ENCODE results near the gene POLD2. TPM values are rescaled to one million over a fixed set of nuclear protein-coding genes. Genes with fewer than 3 reads are reported as not detected.
"Not testable (repeated sequence)": the region's sequence is repeated elsewhere in the genome, so short reads cannot be mapped to it uniquely, and the experiment has no call there.

POLD2 gene
- 10 to 100 TPM; 45.2 to 48.3 TPM for total RNA-seq
- 43.6 TPM for polyA plus RNA-seq (2013, experiment 1 of 2)
- polyA plus RNA-seq (2013, experiment 2 of 2), result 43.3 TPM
- 21.2 to 303 (median 53.7) reads per million in 172 experiments for total RNA-seq

DNA sequence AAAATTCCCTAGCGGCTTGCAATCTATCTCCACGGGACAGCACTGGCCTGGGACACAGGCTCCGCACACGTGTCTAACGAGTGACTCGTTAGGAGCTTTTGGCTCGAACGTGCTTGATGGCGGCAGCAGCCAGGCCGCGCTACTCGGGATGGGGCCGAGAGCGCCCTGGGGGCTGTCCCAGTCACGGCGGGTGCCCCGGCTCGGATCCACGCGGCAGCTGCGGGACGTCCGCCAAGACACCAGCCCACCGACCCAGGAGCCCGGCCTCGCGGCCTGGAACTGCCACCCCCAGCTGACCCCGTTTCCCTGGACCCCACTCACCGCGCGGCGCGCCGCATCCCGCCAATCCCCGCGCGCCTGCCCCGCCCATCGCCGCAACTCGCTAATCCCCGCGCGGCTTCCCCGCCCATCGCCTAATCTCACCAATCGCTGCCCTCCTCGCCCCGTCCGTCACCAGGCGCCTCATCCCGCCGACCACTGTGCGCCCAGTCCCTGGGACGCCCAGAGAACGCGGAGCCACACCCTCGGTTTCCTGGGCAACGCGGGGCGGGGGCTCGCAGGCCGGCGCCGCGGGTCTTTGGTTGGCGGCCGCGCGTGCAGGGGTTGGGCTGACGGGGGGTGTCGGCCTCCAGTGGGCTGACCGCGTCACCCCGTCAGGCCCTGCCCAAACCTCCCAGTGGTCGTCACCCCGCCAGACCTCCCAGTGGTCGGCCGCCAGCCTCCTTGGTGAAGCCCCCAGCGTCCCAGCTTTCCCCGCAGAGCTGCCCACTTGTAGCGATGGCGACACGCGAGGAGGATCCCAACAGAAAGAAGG, at the start of gene POLD2:
POLD2 (minus strand) TSS at position 359 of the 814 bp plus-strand sequence. CDS start 1,495 bp downstream, outside the sequence.
- peak within 1 kb of the TSS; percentile 33 to 67 for H3K27ac ChIP-seq (ENCODE audit: low read depth in 1 of 2, low read length in 2 of 2)
- H3K27ac Mint-ChIP-seq, result peak within 1 kb of the TSS; percentile 65
- ATAC-seq (ENCODE audit: poor library complexity), result peak; percentile 98
- H3K4me3 ChIP-seq (ENCODE audit: low read length), result peak within 1 kb of the TSS; percentile 82
- no peaks in the 10 kb centered on the region for H3K9me3 Mint-ChIP-seq
- intact Hi-C loops (cut with DNase I, micrococcal nuclease), result loop anchor here (2.0 to 10.0 kb wide), 5 partner anchors 76 to 361 kb away; partner anchors contain the start of gene YKT6 (in 2 of the 2)
- TF ChIP-seq, protein P1, sequence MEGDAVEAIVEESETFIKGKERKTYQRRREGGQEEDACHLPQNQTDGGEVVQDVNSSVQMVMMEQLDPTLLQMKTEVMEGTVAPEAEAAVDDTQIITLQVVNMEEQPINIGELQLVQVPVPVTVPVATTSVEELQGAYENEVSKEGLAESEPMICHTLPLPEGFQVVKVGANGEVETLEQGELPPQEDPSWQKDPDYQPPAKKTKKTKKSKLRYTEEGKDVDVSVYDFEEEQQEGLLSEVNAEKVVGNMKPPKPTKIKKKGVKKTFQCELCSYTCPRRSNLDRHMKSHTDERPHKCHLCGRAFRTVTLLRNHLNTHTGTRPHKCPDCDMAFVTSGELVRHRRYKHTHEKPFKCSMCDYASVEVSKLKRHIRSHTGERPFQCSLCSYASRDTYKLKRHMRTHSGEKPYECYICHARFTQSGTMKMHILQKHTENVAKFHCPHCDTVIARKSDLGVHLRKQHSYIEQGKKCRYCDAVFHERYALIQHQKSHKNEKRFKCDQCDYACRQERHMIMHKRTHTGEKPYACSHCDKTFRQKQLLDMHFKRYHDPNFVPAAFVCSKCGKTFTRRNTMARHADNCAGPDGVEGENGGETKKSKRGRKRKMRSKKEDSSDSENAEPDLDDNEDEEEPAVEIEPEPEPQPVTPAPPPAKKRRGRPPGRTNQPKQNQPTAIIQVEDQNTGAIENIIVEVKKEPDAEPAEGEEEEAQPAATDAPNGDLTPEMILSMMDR (IDR thresholded peaks at IDR 0.05), result no peak
- DNase-seq, result peak; percentile 91 to 98 (median 97)
- POLR2A ChIA-PET, result interaction anchor here (0.6 to 2.5 kb wide), 11 partner anchors 7 to 904 kb away, joined by 3 to 15 read pairs (median 4); partner anchors contain the start of genes AEBP1, NUDCD3 and YKT6
- peak within 1 kb of the TSS; percentile 92 for H3K4me3 Mint-ChIP-seq
- no peaks in the 10 kb centered on the region for H3K9me3 ChIP-seq (ENCODE audit: control insufficient read depth in 1 of 2, insufficient read depth in 1 of 2, low read length in 2 of 2)
- peaks cover 27% of the 10 kb centered on the region for H3K4me1 ChIP-seq (ENCODE audit: insufficient read depth, low read length)
- H3K4me1 Mint-ChIP-seq (ENCODE audit: low read depth), result peaks cover 17% of the 10 kb centered on the region
- H3K36me3 ChIP-seq (ENCODE audit: insufficient read depth, low read length), result peaks cover 31% of the 10 kb centered on the region
- H3K27me3 Mint-ChIP-seq, result no peaks in the 10 kb centered on the region
- peaks cover 30% of the 10 kb centered on the region for H3K36me3 Mint-ChIP-seq (ENCODE audit: low read depth)
- no peaks in the 10 kb centered on the region for H3K27me3 ChIP-seq (ENCODE audit: control insufficient read depth in 1 of 2, insufficient read depth in 2 of 2, low read length in 2 of 2)
- CTCF ChIA-PET, result interaction anchor here (1.5 kb wide), 2 partner anchors 103 to 367 kb away, joined by 3 to 4 read pairs; no protein-coding TSS in a partner anchor

DNA sequence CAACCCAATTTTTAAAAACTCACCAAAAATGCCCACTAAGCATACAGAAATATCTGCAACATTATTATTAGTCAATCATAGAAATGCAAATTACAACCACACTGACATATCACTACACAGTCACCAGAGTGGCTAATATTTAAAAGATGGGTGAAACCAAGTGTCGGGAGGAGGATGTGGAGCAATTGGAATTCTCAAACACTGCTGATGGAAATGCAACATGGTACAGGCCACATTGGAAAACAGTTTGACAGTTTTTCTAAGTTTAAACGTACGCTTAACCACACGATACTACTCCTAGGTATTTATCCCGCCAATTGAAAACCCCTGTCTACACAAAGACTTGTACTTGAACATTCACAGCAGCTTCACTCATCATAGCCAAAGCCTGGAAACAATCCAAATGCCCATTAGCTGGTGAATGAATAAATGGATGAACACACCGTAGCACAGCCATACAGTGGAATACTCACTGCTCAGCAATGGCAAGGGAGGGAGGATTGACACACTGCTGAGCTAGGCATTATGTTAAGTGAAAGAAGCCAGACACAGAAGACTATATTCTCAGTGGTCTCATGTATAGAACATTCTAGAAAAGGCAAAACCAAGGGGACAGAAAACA, 49.6 kb upstream of the POLD2 start:
- Mint-ChIP-seq H3K36me3 (ENCODE audit: low read depth) (no peaks in the 10 kb centered on the region), H3K4me1 (ENCODE audit: low read depth) (peaks cover under 1% of the 10 kb centered on the region), H3K27me3 (peaks cover 26% of the 10 kb centered on the region), H3K9me3 (no peaks in the 10 kb centered on the region), H3K4me3 (no peak overlapping the region), H3K27ac (no peak overlapping the region)
- intact Hi-C loops (cut with DNase I, micrococcal nuclease), result no loop called here
- POLR2A ChIA-PET, result no interaction called here
- TF ChIP-seq, protein P1 (IDR thresholded peaks at IDR 0.05), result no peak
- H3K36me3 ChIP-seq (ENCODE audit: insufficient read depth, low read length), result no peaks in the 10 kb centered on the region
- CTCF ChIA-PET, result no interaction called here
- no peaks in the 10 kb centered on the region for H3K4me1 ChIP-seq (ENCODE audit: insufficient read depth, low read length)
- no peak overlapping the region for H3K4me3 ChIP-seq (ENCODE audit: low read length)
- no peak for ATAC-seq (ENCODE audit: poor library complexity)
- no peak overlapping the region for H3K27ac ChIP-seq (ENCODE audit: low read depth in 1 of 2, low read length in 2 of 2)
- H3K27me3 ChIP-seq (ENCODE audit: control insufficient read depth in 1 of 2, insufficient read depth in 2 of 2, low read length in 2 of 2), result peaks cover 2 to 7% of the 10 kb centered on the region in 2 experiments
- H3K9me3 ChIP-seq (ENCODE audit: control insufficient read depth in 1 of 2, insufficient read depth in 1 of 2, low read length in 2 of 2), result peaks cover 0 to 3% of the 10 kb centered on the region in 2 experiments
- DNase-seq, result no peak

DNA sequence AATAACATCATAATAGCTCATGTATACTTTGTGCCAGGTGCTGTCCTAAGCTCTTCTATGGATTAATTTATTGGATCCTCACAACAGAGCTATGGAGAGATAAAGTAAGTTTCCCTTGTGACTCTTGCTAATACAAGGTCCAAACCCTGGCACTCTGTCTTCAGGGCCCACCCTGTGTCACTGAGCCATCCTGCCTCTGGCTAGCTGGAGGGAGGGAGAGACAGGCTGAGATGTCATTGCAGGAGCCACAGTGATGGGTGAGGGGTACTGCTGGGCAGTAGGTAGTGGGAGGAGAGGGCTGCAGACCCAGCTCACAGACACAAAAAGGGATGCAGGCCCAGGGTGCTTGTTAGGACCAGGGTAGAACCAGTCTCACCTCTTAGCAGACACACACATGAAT, 49.0 kb upstream of the POLD2 start:
- DNase-seq, result peak in 1 of 14 experiments; percentile 1
- Mint-ChIP-seq H3K27ac (no peak overlapping the region), H3K4me3 (no peak overlapping the region), H3K9me3 (no peaks in the 10 kb centered on the region), H3K4me1 (ENCODE audit: low read depth) (peaks cover 5% of the 10 kb centered on the region), H3K36me3 (ENCODE audit: low read depth) (no peaks in the 10 kb centered on the region), H3K27me3 (peaks cover 23% of the 10 kb centered on the region)
- ChIA-PET POLR2A (no interaction called here), CTCF (no interaction called here)
- Histone ChIP-seq H3K9me3 (ENCODE audit: control insufficient read depth in 1 of 2, insufficient read depth in 1 of 2, low read length in 2 of 2) (peaks cover 0 to 3% of the 10 kb centered on the region in 2 experiments), H3K4me1 (ENCODE audit: insufficient read depth, low read length) (no peaks in the 10 kb centered on the region), H3K27me3 (ENCODE audit: control insufficient read depth in 1 of 2, insufficient read depth in 2 of 2, low read length in 2 of 2) (peaks cover 0 to 4% of the 10 kb centered on the region in 2 experiments), H3K4me3 (ENCODE audit: low read length) (no peak overlapping the region), H3K36me3 (ENCODE audit: insufficient read depth, low read length) (no peaks in the 10 kb centered on the region), H3K27ac (ENCODE audit: low read depth in 1 of 2, low read length in 2 of 2) (no peak overlapping the region)
- TF ChIP-seq, protein P1 (IDR thresholded peaks at IDR 0.05), result no peak
- intact Hi-C loops (cut with DNase I, micrococcal nuclease), result no loop called here
- ATAC-seq (ENCODE audit: poor library complexity), result no peak

DNA sequence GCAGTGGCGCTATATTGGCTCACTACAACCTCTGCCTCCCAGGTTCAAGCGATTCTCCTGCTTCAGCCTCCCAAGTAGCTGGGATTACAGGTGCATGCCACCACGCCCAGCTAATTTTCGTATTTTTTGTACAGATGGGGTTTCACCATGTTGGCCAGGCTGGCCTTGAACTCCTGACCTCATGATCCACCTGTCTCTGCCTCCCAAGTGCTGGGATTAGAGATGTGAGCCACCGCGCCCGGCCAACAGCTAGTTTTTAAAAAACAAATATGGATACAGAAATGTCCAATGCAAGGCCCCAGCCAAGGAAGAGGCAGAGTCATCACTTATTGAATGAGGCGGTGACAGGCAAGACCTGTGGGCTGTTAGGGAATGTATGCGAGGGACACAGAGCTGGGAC, 48.6 kb upstream of the POLD2 start:
- intact Hi-C loops (cut with DNase I, micrococcal nuclease); H3K4me3 ChIP-seq (ENCODE audit: low read length); H3K27ac ChIP-seq (ENCODE audit: low read depth in 1 of 2, low read length in 2 of 2); H3K4me3 Mint-ChIP-seq; H3K4me1 Mint-ChIP-seq (ENCODE audit: low read depth); H3K27ac Mint-ChIP-seq; H3K36me3 Mint-ChIP-seq (ENCODE audit: low read depth); H3K9me3 Mint-ChIP-seq; H3K4me1 ChIP-seq (ENCODE audit: insufficient read depth, low read length); H3K27me3 ChIP-seq (ENCODE audit: control insufficient read depth in 1 of 2, insufficient read depth in 2 of 2, low read length in 2 of 2); DNase-seq; H3K9me3 ChIP-seq (ENCODE audit: control insufficient read depth in 1 of 2, insufficient read depth in 1 of 2, low read length in 2 of 2); POLR2A ChIA-PET; H3K36me3 ChIP-seq (ENCODE audit: insufficient read depth, low read length); ATAC-seq (ENCODE audit: poor library complexity); CTCF ChIA-PET: not testable (repeated sequence)
- H3K27me3 Mint-ChIP-seq, result peaks cover 19% of the 10 kb centered on the region

All from CD4-positive, alpha-beta T cell (primary cell).